Activated gamma-delta T cell (primary cell): ENCODE results near the gene DYNC2H1.
"Not testable (repeated sequence)": the region's sequence is repeated elsewhere in the genome, so short reads cannot be mapped to it uniquely, and the experiment has no call there.

Experiments used
- DNase-seq: peaks from one replicate; lab custom pipeline; 2025; lab: John Stamatoyannopoulos, UW

The DYNC2H1 gene

GRCh38 chr11:103372906-103373305, 263.7 kb downstream of the DYNC2H1 start:
- DNase-seq: no peak

- DNase-seq: not testable (repeated sequence)
Observed at GRCh38 chr11:103374227-103374626, 265.0 kb downstream of the DYNC2H1 start.

- DNase-seq: no peak
Observed at GRCh38 chr11:103378931-103379330, 269.7 kb downstream of the DYNC2H1 start.

DNA sequence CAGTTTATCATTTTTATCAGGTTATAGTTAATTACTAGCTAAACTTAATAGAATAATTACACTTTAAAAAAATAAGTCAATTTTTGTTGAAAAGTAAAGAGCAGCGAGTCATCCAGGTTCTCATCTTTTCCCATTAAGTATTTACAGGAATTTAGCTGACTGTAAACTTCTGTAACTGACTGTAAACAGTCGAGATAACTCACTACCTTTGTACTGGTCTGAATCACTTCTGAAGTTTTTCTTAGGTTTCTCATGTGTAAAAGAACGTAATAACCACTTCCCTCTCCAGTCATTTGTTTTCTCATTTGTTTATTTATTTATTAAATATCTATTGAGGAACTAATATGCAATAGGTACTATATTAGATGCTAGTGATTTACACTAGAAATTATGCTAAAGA, 270.8 kb downstream of the DYNC2H1 start:
- no peak for DNase-seq

DNA sequence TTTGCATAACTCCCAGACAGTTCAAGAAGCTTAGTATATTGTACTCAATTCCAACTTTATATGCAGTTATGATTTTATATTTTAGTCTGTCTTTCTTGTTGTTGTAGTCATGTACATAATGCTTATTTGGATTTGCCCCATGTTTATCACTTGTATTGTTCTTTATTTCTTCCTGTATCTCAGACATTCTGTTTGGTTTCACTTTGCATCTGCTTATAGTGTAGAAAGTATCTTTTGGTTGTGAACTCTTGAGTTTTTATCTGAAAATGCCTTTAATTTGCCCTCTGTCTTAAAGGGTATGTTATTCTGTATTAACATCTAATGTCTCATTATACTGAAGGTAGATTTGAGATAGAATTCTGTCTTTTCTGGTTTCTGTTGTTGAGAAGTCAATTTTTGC, 275.4 kb downstream of the DYNC2H1 start:
- no peak for DNase-seq

GRCh38 chr11:103395612-103396011, 286.4 kb downstream of the DYNC2H1 start:
- DNase-seq: no peak

DNA sequence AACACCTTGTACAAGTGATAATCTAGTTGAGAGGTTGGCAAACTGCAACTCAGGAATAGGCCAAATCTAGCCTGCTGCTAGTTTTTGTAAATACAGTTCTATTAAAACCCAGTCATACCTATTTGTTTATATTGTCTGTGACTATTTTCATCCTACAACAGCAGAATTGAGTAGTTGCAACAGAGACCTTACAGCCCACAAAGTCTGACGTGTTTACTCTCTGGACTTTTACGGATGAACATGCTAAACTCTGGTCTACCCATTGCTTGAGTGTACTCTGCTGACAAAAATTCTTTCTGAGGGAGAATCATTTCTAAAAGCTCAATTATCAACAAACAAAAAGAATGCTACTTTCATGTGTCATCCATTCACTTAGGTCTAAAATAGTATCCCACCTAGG, 287.0 kb downstream of the DYNC2H1 start:
- no peak for DNase-seq

DNA sequence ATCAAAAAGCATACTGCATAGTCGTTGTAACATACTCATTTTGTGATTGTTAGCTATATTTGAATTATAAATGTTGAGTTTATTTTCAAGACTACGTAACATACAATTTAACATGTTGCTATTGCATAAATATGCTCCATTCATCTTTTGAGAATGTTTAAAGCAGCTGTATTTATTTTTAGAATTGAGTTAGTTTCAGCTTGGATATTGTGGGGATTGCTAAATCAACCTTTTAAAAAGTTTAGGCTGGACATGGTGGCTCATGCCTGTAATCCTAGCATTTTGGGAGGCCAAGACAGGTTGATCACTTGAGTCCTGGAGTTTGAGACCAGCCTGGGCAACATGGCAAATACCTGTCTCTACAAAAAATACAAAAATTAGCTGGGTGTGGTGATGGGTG, 288.1 kb downstream of the DYNC2H1 start:
- DNase-seq: no peak

DNA sequence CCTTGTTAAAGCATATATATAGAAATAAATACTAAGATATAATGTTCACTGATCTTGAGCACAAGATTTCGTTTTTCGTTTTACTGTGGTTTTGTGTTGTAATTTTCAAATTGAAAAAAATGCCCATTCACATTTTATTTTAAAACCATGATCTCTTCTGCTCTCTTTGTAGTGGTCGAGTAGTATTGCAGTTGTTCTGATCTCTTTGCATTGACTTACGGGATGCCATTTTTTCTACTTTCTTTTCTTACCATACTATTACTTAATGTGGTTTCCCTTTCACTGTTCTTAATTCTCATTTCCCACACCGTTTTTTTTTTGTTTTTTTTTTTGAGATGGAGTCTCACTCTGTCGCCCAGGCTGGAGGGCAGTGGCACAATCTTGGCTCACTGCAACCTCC, 289.6 kb downstream of the DYNC2H1 start:
- no peak for DNase-seq

DNA sequence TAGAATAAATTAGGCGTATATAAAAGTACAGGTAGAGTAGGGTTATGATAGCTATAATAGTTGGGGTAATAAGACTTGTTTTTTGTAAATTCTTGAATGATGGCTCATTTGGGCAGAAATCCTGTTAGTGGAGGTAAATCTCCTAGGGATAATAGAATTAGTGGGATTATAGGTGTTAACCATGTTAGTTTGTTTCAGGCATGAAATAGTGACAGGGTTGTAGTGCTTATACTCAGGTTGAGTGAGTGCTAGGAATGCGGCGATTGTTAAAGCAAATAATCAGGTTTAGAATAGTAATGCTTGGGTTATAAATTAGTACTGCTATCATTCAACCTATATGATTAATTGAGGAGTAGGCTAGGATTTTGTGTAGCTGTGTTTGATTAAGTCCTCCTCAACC, 297.1 kb downstream of the DYNC2H1 start:
- no peak for DNase-seq

GRCh38 chr11:103407641-103408040, 298.4 kb downstream of the DYNC2H1 start:
- DNase-seq: no peak

DNA sequence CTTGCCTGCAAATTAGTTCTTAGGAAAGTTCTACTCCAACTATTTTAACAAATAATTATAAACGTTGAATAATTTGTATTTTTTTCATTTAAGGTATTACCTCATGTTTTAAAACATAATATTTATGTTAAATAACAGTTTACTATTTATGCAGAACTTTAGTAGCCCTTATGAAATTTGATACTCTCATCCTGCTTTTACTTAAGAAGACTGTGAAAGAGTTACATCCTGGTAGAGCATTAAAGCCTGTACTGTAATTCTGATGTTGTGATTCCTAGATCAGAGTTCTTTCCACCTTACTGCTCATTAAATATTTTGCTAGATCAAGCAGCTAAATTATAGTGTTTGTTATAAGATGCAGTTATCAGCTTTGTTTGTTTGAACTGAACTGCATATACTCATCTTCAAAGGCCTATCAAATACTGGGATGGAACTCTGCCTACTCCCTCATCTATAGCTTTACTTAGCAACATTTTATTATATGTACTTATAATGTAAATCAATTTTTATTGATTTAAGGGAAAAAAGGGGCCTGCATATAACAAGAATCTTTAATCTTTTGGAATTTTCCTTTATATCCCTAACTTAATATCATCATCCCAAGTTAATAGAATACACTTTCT, 304.2 kb downstream of the DYNC2H1 start:
- no peak for DNase-seq

- DNase-seq: no peak
Observed at GRCh38 chr11:103418014-103418413, 308.8 kb downstream of the DYNC2H1 start.

GRCh38 chr11:103420593-103420992, 311.4 kb downstream of the DYNC2H1 start:
- no peak for DNase-seq

- no peak for DNase-seq
Observed at GRCh38 chr11:103433386-103434072, 324.3 kb downstream of the DYNC2H1 start.

- DNase-seq: no peak
Observed at GRCh38 chr11:103434073-103434411, 324.8 kb downstream of the DYNC2H1 start.

DNA sequence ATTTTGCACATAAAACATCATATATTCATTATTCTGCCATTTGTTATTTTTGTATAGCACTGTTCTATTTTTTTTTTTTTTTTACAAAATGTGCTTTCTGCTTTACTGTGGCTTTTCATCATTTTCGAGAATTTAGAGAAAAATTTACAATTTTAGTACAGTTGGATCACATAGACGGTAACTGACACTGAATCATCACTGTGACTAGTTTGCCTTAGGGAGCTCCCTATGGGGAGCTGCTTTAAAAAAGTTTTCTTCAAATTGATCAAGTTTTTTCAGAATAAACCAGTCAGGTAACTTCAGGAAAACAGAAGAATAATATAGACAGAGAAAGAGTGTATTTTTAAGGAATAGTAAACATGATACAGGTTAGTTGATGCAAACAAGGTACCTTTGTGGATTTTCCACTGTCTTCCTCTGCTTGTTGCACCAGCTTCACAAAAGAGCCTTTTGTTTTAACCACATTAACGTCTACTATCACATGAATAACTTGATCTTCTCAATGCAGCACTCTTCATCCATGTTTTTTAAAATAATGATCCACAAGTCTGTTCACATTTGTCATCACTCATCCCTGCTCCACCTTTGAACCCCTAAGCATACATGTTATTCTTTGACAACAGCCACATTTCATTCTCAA, 327.0 kb downstream of the DYNC2H1 start:
- DNase-seq: no peak

DNA sequence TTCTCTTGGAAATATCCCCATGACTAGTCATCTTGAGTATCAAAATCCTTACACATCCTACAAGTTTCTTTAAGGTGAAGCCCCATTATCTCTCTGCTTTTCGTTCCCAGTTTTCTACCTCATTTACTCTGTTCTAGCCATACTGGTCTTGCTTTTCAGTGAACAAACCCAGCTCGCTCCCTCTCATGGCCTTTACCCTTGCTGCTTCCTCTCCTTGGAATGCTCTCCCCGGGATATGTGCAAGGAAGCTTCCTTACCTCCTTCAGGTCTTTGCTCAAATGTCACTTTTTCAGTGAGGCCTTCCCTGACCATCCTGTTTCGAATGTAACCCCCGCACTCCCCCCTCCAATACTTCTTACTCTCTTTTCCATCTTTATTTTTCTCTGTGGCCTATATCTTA, 331.8 kb downstream of the DYNC2H1 start:
- DNase-seq: no peak

DNA sequence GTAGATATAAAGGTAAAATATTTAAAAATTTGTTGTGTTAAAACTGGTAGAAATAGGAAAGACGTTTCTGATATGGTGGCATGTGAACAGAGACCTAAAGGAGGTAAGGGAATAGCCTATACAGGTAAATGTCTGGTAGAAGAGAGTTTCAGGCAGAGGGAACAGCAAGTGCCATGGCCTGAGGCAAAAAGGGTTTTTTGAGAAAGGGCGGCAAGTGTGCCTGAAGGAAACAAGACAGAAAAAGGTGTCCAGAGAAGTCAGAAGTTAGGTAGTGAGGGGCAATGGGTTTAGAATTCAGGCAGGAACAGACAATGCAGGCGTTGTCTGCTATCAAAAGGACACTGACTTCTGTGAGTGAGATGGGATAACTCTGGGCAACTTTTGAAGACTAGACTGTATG, 339.7 kb downstream of the DYNC2H1 start:
- no peak for DNase-seq

DNA sequence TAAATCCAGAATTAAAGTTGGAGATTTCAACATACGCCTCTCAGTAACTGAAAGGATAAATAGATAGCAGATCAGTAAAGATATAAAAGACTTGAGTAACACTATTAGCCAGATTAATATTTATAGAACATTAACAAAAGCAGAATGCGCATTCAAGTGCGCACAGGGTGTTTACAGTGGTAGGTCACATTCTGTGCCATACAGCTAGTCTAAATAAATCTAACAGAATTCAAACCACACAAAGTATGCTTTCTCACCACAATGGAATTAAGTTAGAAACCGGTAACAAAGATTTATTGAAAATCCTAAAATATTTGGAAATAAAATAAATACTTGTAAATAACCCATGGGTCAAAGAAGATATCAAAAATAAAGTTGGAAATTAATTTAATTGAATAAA, 341.0 kb downstream of the DYNC2H1 start:
- no peak for DNase-seq

GRCh38 chr11:103453126-103453525, 343.9 kb downstream of the DYNC2H1 start:
- DNase-seq: no peak

GRCh38 chr11:103453915-103454709, 344.9 kb downstream of the DYNC2H1 start:
- DNase-seq: no peak

DNA sequence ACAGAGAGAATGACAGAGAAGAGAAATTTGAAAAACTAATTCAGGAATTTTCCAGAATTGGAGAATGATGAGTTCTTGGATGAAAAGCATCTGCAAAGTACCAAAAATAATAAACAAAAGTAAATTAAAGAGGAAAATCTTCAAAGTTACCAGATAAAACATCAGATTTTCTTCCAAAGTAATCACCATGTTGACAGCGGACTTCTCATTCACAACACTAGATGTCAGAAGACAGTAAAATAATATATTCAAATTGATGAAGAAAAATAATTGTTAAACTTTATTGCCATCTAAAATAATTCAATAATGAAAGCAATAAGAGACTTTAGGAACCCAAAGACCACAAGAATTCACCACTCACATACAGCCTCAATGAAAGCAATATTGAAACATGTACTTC, 355.2 kb downstream of the DYNC2H1 start:
- no peak for DNase-seq
